ENCODE results near the gene RNF225. TPM values are rescaled to one million over a fixed set of nuclear protein-coding genes. Genes with fewer than 3 reads are reported as not detected.
"Not testable (repeated sequence)": the region's sequence is repeated elsewhere in the genome, so short reads cannot be mapped to it uniquely, and the experiment has no call there.

The RNF225 gene
- total and polyA plus RNA-seq, 2 donors (not counting 1 experiment from before 2014, with no cell fraction given): 0.49 TPM; not detected in 1

- WGBS (ENCODE audit: insufficient coverage): 21% methylated on average over 31 of the region's 31 CpGs
- ATAC-seq (ENCODE audit: low read depth) (no peak), DNase-seq (no peak)
- Histone ChIP-seq H2AFZ (ENCODE audit: insufficient read depth, low read depth, low read length, poor library complexity, severe bottlenecking) (peak overlapping the region; percentile 94), H3K36me3 (replicated peaks in 1 of 2; ENCODE audit: control extremely low read depth in 1 of 2, control insufficient read depth in 1 of 2, extremely low read depth in 1 of 2, insufficient read depth in 2 of 2, low read length in 1 of 2) (peaks cover 0 to 14% of the 10 kb centered on the region in 2 experiments), H3K27ac (ENCODE audit: low read length in 2 of 2) (peak overlapping the region; percentile 78 to 97), H3K9me3 (ENCODE audit: control extremely low read depth in 1 of 3, control insufficient read depth in 2 of 3, insufficient read depth in 1 of 3, low read length in 2 of 3) (peaks cover 0 to 68% (median 25%) of the 10 kb centered on the region in 3 donors), H3K9ac (ENCODE audit: low read length) (peak overlapping the region; percentile 95), H4K20me1 (ENCODE audit: control insufficient read depth, insufficient read depth, low read length, poor library complexity, severe bottlenecking) (no peaks in the 10 kb centered on the region), H3K79me2 (ENCODE audit: control insufficient read depth, insufficient read depth, low read length) (peaks cover 15% of the 10 kb centered on the region), H3K27me3 (replicated peaks in 1 of 4; ENCODE audit: control extremely low read depth in 1 of 4, control insufficient read depth in 3 of 4, insufficient read depth in 4 of 4, low read length in 3 of 4) (no peaks in the 10 kb centered on the region), H3K4me2 (replicated peaks; ENCODE audit: low read depth, low read length, poor library complexity, severe bottlenecking) (peak overlapping the region; percentile 98), H3K4me3 (ENCODE audit: control extremely low read depth in 1 of 5, extremely low read depth in 1 of 5, insufficient read depth in 1 of 5, low read depth in 2 of 5, low read length in 4 of 5) (peak overlapping the region; percentile 46 to 97 (median 74)), H3K4me1 (ENCODE audit: control insufficient read depth in 2 of 2, insufficient read depth in 2 of 2, low read length in 2 of 2) (peaks cover 14 to 21% of the 10 kb centered on the region in 2 donors)
- ChIA-PET CTCF (interaction anchor here (1.1 kb wide), 1 partner anchor 114 kb away, joined by 3 read pairs; the partner anchor contains the start of gene ZSCAN22), POLR2A (interaction anchor here (0.8 to 1.4 kb wide), 7 partner anchors 11 to 257 kb away, joined by 3 to 11 read pairs (median 5); partner anchors contain the start of genes ZBTB45, ZNF274, ZNF324B and ZNF446)
- H3K4me3 Mint-ChIP-seq: peak overlapping the region; percentile 99
- intact Hi-C loops (cut with micrococcal nuclease): loop anchor here (1.0 to 2.0 kb wide), 13 partner anchors 11 to 257 kb away; partner anchors contain the start of genes ERVK3-1, MZF1, RPS5 and ZBTB45
- peaks cover 17% of the 10 kb centered on the region for H3K9me3 Mint-ChIP-seq (ENCODE audit: insufficient read depth)
- no peak for TF ChIP-seq CTCF (IDR thresholded peaks at IDR 0.05)
- TF ChIP-seq EZH2 (IDR thresholded peaks at IDR 0.05; ENCODE audit: borderline replicate concordance, insufficient read depth, low read depth, low read length, poor library complexity, severe bottlenecking): no peak
- H3K27ac Mint-ChIP-seq: peak overlapping the region; percentile 98
- H3K27me3 Mint-ChIP-seq: peaks cover 9% of the 10 kb centered on the region
- H3K4me1 Mint-ChIP-seq: peaks cover 23% of the 10 kb centered on the region
These were observed 45.1 kb downstream of the RNF225 start for GRCh38 chr19:58440556-58440955.

DNA sequence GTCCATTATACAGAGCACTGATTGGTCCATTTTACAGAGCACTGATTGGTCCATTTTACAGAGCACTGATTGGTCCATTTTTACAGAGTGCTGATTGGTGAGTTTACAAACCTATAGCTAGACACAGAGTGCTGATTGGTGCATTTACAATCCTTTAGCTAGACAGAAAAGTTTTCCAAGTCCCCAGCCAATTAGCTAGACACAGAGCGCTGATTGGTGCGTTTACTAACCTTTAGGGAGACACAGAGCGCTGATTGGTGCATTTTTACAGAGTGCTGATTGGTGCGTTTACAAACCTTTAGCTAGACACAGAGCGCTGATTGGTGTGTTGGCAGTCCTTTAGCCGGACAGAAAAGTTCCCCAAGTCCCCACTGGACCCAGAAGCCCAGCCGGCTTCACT is 47.5 kb downstream of the RNF225 start:
- H3K27me3 Mint-ChIP-seq: peaks cover 23% of the 10 kb centered on the region
- intact Hi-C loops (cut with micrococcal nuclease): not testable (repeated sequence)

More for the DNA sequence above, 47.5 kb downstream of the RNF225 start:
- H3K4me3 Mint-ChIP-seq; H3K27ac ChIP-seq (ENCODE audit: low read length in 2 of 2); CTCF ChIA-PET; H3K27ac Mint-ChIP-seq; H2AFZ ChIP-seq (ENCODE audit: insufficient read depth, low read depth, low read length, poor library complexity, severe bottlenecking); H4K20me1 ChIP-seq (ENCODE audit: control insufficient read depth, insufficient read depth, low read length, poor library complexity, severe bottlenecking); H3K4me2 ChIP-seq (replicated peaks; ENCODE audit: low read depth, low read length, poor library complexity, severe bottlenecking); H3K4me3 ChIP-seq (ENCODE audit: control extremely low read depth in 1 of 5, extremely low read depth in 1 of 5, insufficient read depth in 1 of 5, low read depth in 2 of 5, low read length in 4 of 5); ATAC-seq (ENCODE audit: low read depth); H3K36me3 ChIP-seq (replicated peaks in 1 of 2; ENCODE audit: control extremely low read depth in 1 of 2, control insufficient read depth in 1 of 2, extremely low read depth in 1 of 2, insufficient read depth in 2 of 2, low read length in 1 of 2); H3K9ac ChIP-seq (ENCODE audit: low read length); DNase-seq: not testable (repeated sequence)
- peaks cover 0 to 16% (median 1%) of the 10 kb centered on the region in 4 experiments for H3K27me3 ChIP-seq (replicated peaks in 1 of 4; ENCODE audit: control extremely low read depth in 1 of 4, control insufficient read depth in 3 of 4, insufficient read depth in 4 of 4, low read length in 3 of 4)
- peaks cover 0 to 47% (median 9%) of the 10 kb centered on the region in 3 donors for H3K9me3 ChIP-seq (ENCODE audit: control extremely low read depth in 1 of 3, control insufficient read depth in 2 of 3, insufficient read depth in 1 of 3, low read length in 2 of 3)
- H3K4me1 ChIP-seq (ENCODE audit: control insufficient read depth in 2 of 2, insufficient read depth in 2 of 2, low read length in 2 of 2): peaks cover 14 to 21% of the 10 kb centered on the region in 2 donors
- peaks cover 21% of the 10 kb centered on the region for H3K4me1 Mint-ChIP-seq
- 89% methylated on average over 7 of the region's 7 CpGs for whole genome bisulfite sequencing (ENCODE audit: insufficient coverage)
- POLR2A ChIA-PET: interaction anchor here (0.7 kb wide), 1 partner anchor 130 kb away, joined by 3 read pairs; the partner anchor contains the start of gene MZF1
- peaks cover 13% of the 10 kb centered on the region for H3K9me3 Mint-ChIP-seq (ENCODE audit: insufficient read depth)
- H3K79me2 ChIP-seq (ENCODE audit: control insufficient read depth, insufficient read depth, low read length): peaks cover 12% of the 10 kb centered on the region

Small RNA genes lying within 50 kb of the gene (small RNA-seq; reads per million reads assigned to genes)
- gene MIR4754 (ENCODE audit: insufficient read length, low read depth, low replicate concordance) (not detected), gene RNA5SP473 (ENCODE audit: insufficient read length, low read depth, low replicate concordance) (not detected)

Other genes starting within 250 kb of the RNF225 start
- gene ZNF329, start 244.9 kb upstream of the RNF225 start, total RNA-seq: 12.5 and 17.6 TPM in 2 replicates
- gene ZNF329, start 244.9 kb upstream of the RNF225 start, polyA plus RNA-seq: 5.4 and 8.0 TPM in 2 replicates
- 83.7 and 85.4 TPM in 2 replicates for gene ZNF274, start 212.6 kb upstream of the RNF225 start, total RNA-seq
- 51.5 and 53.3 TPM in 2 replicates for gene ZNF274, start 212.6 kb upstream of the RNF225 start, polyA plus RNA-seq
- gene ZNF544, start 166.7 kb upstream of the RNF225 start, total RNA-seq: 65.7 and 75.2 TPM in 2 replicates
- gene ZNF544, start 166.7 kb upstream of the RNF225 start, polyA plus RNA-seq: 37.1 and 41.4 TPM in 2 replicates
- gene ZNF8, start 116.7 kb upstream of the RNF225 start, total RNA-seq: 7.9 and 8.0 TPM in 2 replicates
- 3.4 and 4.0 TPM in 2 replicates for gene ZNF8, start 116.7 kb upstream of the RNF225 start, polyA plus RNA-seq
- gene ERVK3-1, start 90.3 kb upstream of the RNF225 start, total RNA-seq: 79.0 and 80.2 TPM in 2 replicates
- gene ERVK3-1, start 90.3 kb upstream of the RNF225 start, polyA plus RNA-seq: 80.7 and 113 TPM in 2 replicates
- gene ZSCAN22, start 68.7 kb upstream of the RNF225 start, total RNA-seq: 7.1 TPM in 2 replicates
- 2.2 and 2.8 TPM in 2 replicates for gene ZSCAN22, start 68.7 kb upstream of the RNF225 start, polyA plus RNA-seq
- 18.4 and 23.7 TPM in 2 replicates for gene A1BG, start 42.2 kb upstream of the RNF225 start, total RNA-seq
- 28.4 and 52.6 TPM in 2 replicates for gene A1BG, start 42.2 kb upstream of the RNF225 start, polyA plus RNA-seq
- 2.7 and 4.4 TPM in 2 replicates for gene ZNF497, start 32.9 kb upstream of the RNF225 start, total RNA-seq
- gene ZNF497, start 32.9 kb upstream of the RNF225 start, polyA plus RNA-seq: 1.6 and 1.9 TPM in 2 replicates
- 3.1 and 4.2 TPM in 2 replicates for gene ZNF837, start 14.6 kb upstream of the RNF225 start, total RNA-seq
- 3.0 and 4.9 TPM in 2 replicates for gene ZNF837, start 14.6 kb upstream of the RNF225 start, polyA plus RNA-seq
- 1,234 and 1,311 TPM in 2 replicates for gene RPS5, start 8.4 kb upstream of the RNF225 start, total RNA-seq
- gene RPS5, start 8.4 kb upstream of the RNF225 start, polyA plus RNA-seq: 3,725 and 4,330 TPM in 2 replicates
- 12.3 and 14.0 TPM in 2 replicates for gene ZNF584, start 13.0 kb downstream of the RNF225 start, total RNA-seq
- gene ZNF584, start 13.0 kb downstream of the RNF225 start, polyA plus RNA-seq: 1.5 and 3.0 TPM in 2 replicates
- gene ZNF132, start 44.5 kb downstream of the RNF225 start, total RNA-seq: 14.7 and 15.2 TPM in 2 replicates
- 0.72 and 1.6 TPM in 2 replicates for gene ZNF132, start 44.5 kb downstream of the RNF225 start, polyA plus RNA-seq
- 15.0 and 17.4 TPM in 2 replicates for gene ZNF324B, start 56.0 kb downstream of the RNF225 start, total RNA-seq
- 4.7 and 5.6 TPM in 2 replicates for gene ZNF324B, start 56.0 kb downstream of the RNF225 start, polyA plus RNA-seq
- gene ZNF324, start 71.4 kb downstream of the RNF225 start, total RNA-seq: 17.6 and 21.0 TPM in 2 replicates
- gene ZNF324, start 71.4 kb downstream of the RNF225 start, polyA plus RNA-seq: 12.8 and 14.2 TPM in 2 replicates
- gene ZNF446, start 80.7 kb downstream of the RNF225 start, total RNA-seq: 15.0 and 18.5 TPM in 2 replicates
- gene ZNF446, start 80.7 kb downstream of the RNF225 start, polyA plus RNA-seq: 12.9 and 18.9 TPM in 2 replicates
- 11.8 and 14.1 TPM in 2 replicates for gene SLC27A5, start 116.3 kb downstream of the RNF225 start, total RNA-seq
- 6.9 and 8.9 TPM in 2 replicates for gene SLC27A5, start 116.3 kb downstream of the RNF225 start, polyA plus RNA-seq
- 20.9 and 28.4 TPM in 2 replicates for gene ZBTB45, start 124.2 kb downstream of the RNF225 start, total RNA-seq
- 11.4 and 12.6 TPM in 2 replicates for gene ZBTB45, start 124.2 kb downstream of the RNF225 start, polyA plus RNA-seq
- 370 and 394 TPM in 2 replicates for gene TRIM28, start 148.4 kb downstream of the RNF225 start, total RNA-seq
- gene TRIM28, start 148.4 kb downstream of the RNF225 start, polyA plus RNA-seq: 569 and 795 TPM in 2 replicates
- gene CHMP2A, start 159.4 kb downstream of the RNF225 start, total RNA-seq: 61.7 and 62.5 TPM in 2 replicates
- gene CHMP2A, start 159.4 kb downstream of the RNF225 start, polyA plus RNA-seq: 97.5 and 138 TPM in 2 replicates
- gene UBE2M, start 163.0 kb downstream of the RNF225 start, total RNA-seq: 57.2 and 66.1 TPM in 2 replicates
- gene UBE2M, start 163.0 kb downstream of the RNF225 start, polyA plus RNA-seq: 62.5 and 81.7 TPM in 2 replicates
- gene MZF1, start 177.7 kb downstream of the RNF225 start, total RNA-seq: 79.4 and 81.4 TPM in 2 replicates
- 92.4 and 95.8 TPM in 2 replicates for gene MZF1, start 177.7 kb downstream of the RNF225 start, polyA plus RNA-seq

Data from B cell (primary cell).